ENCODE measurements around the gene KCNQ5.

KCNQ5 gene

DNA sequence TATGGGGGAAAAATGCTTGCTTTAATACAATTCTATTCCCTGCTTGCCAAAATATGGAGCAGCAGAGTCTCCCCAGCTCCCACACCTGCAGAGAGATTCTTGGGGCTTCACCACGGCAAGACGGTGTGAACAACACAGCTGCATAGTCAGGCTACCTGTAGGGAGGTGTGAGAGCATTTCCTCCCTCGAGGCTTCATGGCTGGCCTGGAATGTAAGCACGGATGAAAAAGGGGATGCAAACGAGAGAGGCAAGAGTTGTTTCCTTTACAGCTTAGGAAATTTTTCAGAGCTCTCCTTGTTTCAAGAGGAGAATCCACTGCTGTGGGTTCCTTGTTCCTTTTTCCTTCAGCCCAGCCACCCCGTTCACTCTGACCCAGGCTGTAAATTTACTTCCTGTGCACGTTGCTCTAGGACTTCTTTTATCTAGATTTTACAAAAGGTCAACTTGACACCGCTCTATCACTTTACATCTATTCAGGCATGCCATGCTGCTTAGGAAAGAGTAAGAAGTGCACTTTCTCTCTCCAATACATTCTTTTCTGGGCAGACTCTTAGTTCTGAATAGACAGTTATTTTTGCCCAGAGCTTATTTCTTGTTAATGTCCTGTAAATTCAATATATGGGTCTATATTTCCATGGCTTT, 406.4 kb downstream of the KCNQ5 start:
- Histone ChIP-seq H2AK5ac (ENCODE audit: low read length) (no peak overlapping the region), H2BK5ac (ENCODE audit: low read depth, low read length, poor library complexity) (no peak overlapping the region), H4K8ac (ENCODE audit: low read depth, low read length) (no peak overlapping the region), H3K4me3 (ENCODE audit: low read depth, low read length) (no peak overlapping the region), H3K18ac (ENCODE audit: low read length) (no peak overlapping the region), H3K23ac (ENCODE audit: low read length) (no peak overlapping the region), H3K14ac (ENCODE audit: low read length) (no peak overlapping the region), H3K79me2 (ENCODE audit: control insufficient read depth, insufficient read depth, low read length, poor library complexity) (no peaks in the 10 kb centered on the region), H3K9ac (ENCODE audit: low read length) (no peak overlapping the region), H3K4me2 (ENCODE audit: low read length) (peak overlapping the region; percentile 24), H3K27me3 (ENCODE audit: insufficient read depth, low read length) (no peaks in the 10 kb centered on the region), H3K36me3 (ENCODE audit: control insufficient read depth in 1 of 2, insufficient read depth in 2 of 2, low read length in 2 of 2) (no peaks in the 10 kb centered on the region), H3K27ac (ENCODE audit: low read depth, low read length) (no peak overlapping the region), H3K9me3 (ENCODE audit: insufficient read depth, low read depth, low read length) (no peaks in the 10 kb centered on the region), H4K12ac (ENCODE audit: low read depth, low read length) (no peak overlapping the region), H4K91ac (ENCODE audit: low read depth, low read length) (no peak overlapping the region), H2BK120ac (ENCODE audit: insufficient read depth, low read length, poor library complexity) (no peak overlapping the region), H3K4ac (ENCODE audit: low read depth, low read length) (no peak overlapping the region), H2AFZ (ENCODE audit: insufficient read depth, low read length, poor library complexity) (no peak overlapping the region), H2BK12ac (ENCODE audit: low read length) (no peak overlapping the region), H3K79me1 (ENCODE audit: low read length) (no peaks in the 10 kb centered on the region), H3K4me1 (ENCODE audit: control insufficient read depth in 1 of 2, insufficient read depth in 2 of 2, low read length in 2 of 2) (peaks cover 0 to 4% of the 10 kb centered on the region in 2 experiments)
- no peak for DNase-seq
- no CpG with 5 or more reads among the region's 8 CpGs for whole genome bisulfite sequencing (ENCODE audit: extremely low coverage, insufficient coverage, insufficient read length)

- no peaks in the 10 kb centered on the region for H3K79me2 ChIP-seq (ENCODE audit: control insufficient read depth, insufficient read depth, low read length, poor library complexity)
- no peak overlapping the region for H3K23ac ChIP-seq (ENCODE audit: low read length)
- H2AK5ac ChIP-seq (ENCODE audit: low read length): no peak overlapping the region
- H2BK12ac ChIP-seq (ENCODE audit: low read length): no peak overlapping the region
- no peak overlapping the region for H3K4me3 ChIP-seq (ENCODE audit: low read depth, low read length)
- H3K4ac ChIP-seq (ENCODE audit: low read depth, low read length): no peak overlapping the region
- H2BK120ac ChIP-seq (ENCODE audit: insufficient read depth, low read length, poor library complexity): no peak overlapping the region
- H3K27me3 ChIP-seq (ENCODE audit: insufficient read depth, low read length): no peaks in the 10 kb centered on the region
- H3K9ac ChIP-seq (ENCODE audit: low read length): no peak overlapping the region
- no peaks in the 10 kb centered on the region for H3K79me1 ChIP-seq (ENCODE audit: low read length)
- no peak overlapping the region for H3K14ac ChIP-seq (ENCODE audit: low read length)
- H3K27ac ChIP-seq (ENCODE audit: low read depth, low read length): no peak overlapping the region
- no peak overlapping the region for H3K18ac ChIP-seq (ENCODE audit: low read length)
- WGBS (ENCODE audit: extremely low coverage, insufficient coverage, insufficient read length): no CpG with 5 or more reads among the region's 2 CpGs
- no peak overlapping the region for H3K4me2 ChIP-seq (ENCODE audit: low read length)
- DNase-seq: no peak
- no peaks in the 10 kb centered on the region for H3K36me3 ChIP-seq (ENCODE audit: control insufficient read depth in 1 of 2, insufficient read depth in 2 of 2, low read length in 2 of 2)
- no peak overlapping the region for H2AFZ ChIP-seq (ENCODE audit: insufficient read depth, low read length, poor library complexity)
- H4K91ac ChIP-seq (ENCODE audit: low read depth, low read length): no peak overlapping the region
- no peaks in the 10 kb centered on the region for H3K9me3 ChIP-seq (ENCODE audit: insufficient read depth, low read depth, low read length)
- H3K4me1 ChIP-seq (ENCODE audit: control insufficient read depth in 1 of 2, insufficient read depth in 2 of 2, low read length in 2 of 2): peaks cover 0 to 4% of the 10 kb centered on the region in 2 experiments
- H4K12ac ChIP-seq (ENCODE audit: low read depth, low read length): no peak overlapping the region
- no peak overlapping the region for H4K8ac ChIP-seq (ENCODE audit: low read depth, low read length)
- H2BK5ac ChIP-seq (ENCODE audit: low read depth, low read length, poor library complexity): no peak overlapping the region
Observed at GRCh38 chr6:73028893-73029450, 407.1 kb downstream of the KCNQ5 start.

DNA sequence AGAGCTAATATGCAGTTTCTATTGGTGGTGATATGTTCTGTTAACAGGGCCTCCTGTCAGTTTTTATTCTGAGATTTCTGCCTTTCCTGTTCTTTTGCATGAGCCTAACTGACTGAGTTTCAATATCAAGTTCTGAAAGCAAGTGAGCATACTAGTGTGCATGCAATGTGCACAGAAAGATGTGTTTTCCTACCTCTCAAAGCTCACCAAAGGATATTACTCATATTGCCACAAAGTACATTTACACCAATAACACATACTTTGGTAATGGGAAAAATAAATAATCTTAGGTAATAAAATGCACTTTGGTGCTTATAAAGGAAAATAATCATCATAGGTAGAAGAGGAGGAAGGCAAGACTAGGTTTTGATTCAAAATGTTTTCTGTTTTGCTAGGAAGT, 408.4 kb downstream of the KCNQ5 start:
- Histone ChIP-seq H3K4me1 (ENCODE audit: control insufficient read depth in 1 of 2, insufficient read depth in 2 of 2, low read length in 2 of 2) (peaks cover 0 to 4% of the 10 kb centered on the region in 2 experiments), H2BK120ac (ENCODE audit: insufficient read depth, low read length, poor library complexity) (no peak overlapping the region), H3K4ac (ENCODE audit: low read depth, low read length) (no peak overlapping the region), H2AFZ (ENCODE audit: insufficient read depth, low read length, poor library complexity) (no peak overlapping the region), H3K27ac (ENCODE audit: low read depth, low read length) (no peak overlapping the region), H3K9ac (ENCODE audit: low read length) (no peak overlapping the region), H4K91ac (ENCODE audit: low read depth, low read length) (no peak overlapping the region), H4K12ac (ENCODE audit: low read depth, low read length) (no peak overlapping the region), H3K23ac (ENCODE audit: low read length) (no peak overlapping the region), H3K79me1 (ENCODE audit: low read length) (no peaks in the 10 kb centered on the region), H3K4me3 (ENCODE audit: low read depth, low read length) (no peak overlapping the region), H4K8ac (ENCODE audit: low read depth, low read length) (no peak overlapping the region), H3K9me3 (ENCODE audit: insufficient read depth, low read depth, low read length) (no peaks in the 10 kb centered on the region), H3K4me2 (ENCODE audit: low read length) (no peak overlapping the region), H3K27me3 (ENCODE audit: insufficient read depth, low read length) (no peaks in the 10 kb centered on the region), H2BK12ac (ENCODE audit: low read length) (no peak overlapping the region), H3K14ac (ENCODE audit: low read length) (no peak overlapping the region), H3K18ac (ENCODE audit: low read length) (no peak overlapping the region), H2BK5ac (ENCODE audit: low read depth, low read length, poor library complexity) (no peak overlapping the region), H2AK5ac (ENCODE audit: low read length) (no peak overlapping the region), H3K36me3 (ENCODE audit: control insufficient read depth in 1 of 2, insufficient read depth in 2 of 2, low read length in 2 of 2) (no peaks in the 10 kb centered on the region), H3K79me2 (ENCODE audit: control insufficient read depth, insufficient read depth, low read length, poor library complexity) (no peaks in the 10 kb centered on the region)
- no peak for DNase-seq

DNA sequence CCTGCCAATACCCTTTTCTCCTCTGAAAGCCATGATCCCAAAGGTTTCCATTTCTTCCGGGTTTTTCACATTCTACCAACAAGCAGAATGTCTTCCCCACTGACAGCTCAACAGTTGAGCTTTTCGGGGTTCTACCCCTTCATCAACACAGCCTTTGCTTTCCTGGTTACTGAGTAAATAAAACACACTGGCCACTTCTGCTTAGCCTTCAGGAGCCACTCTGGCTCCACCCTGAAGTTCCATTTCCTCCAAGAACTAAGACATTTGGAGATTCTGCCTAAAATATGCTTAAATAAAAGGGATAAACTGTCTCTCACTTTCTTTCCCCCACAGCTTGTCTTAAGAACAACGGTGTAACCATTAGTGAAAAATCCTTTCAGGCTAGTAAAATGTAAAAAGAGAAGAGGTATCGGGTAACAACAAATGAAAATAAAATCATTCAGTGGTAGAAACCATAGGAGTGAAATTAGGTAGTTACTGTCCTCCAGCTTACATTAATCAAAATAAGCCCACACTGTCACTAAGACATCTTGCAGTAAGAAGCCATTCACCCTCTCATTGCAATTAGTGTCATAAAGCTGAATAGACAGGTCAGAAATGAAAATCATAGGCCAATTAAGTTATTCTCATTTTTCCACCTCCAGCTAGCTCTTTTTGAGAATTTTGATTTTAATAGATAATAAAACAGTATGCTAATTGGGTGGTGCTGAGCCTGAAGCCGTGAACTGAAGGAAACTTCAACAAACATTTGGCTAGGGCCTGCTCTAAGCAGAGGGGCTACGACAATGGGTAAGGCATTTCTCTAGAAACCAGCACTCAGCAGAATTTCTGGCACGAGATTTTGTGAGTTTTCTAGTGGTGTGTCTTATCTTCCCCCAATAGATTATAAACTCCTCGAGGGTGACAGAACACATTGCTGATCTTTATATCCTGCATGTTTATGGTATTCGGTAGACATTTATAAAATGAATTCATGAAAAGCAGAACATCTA, 409.2 kb downstream of the KCNQ5 start:
- no peak overlapping the region for H4K8ac ChIP-seq (ENCODE audit: low read depth, low read length)
- H2AK5ac ChIP-seq (ENCODE audit: low read length): no peak overlapping the region
- no peaks in the 10 kb centered on the region for H3K79me2 ChIP-seq (ENCODE audit: control insufficient read depth, insufficient read depth, low read length, poor library complexity)
- H3K27ac ChIP-seq (ENCODE audit: low read depth, low read length): no peak overlapping the region
- H3K9ac ChIP-seq (ENCODE audit: low read length): no peak overlapping the region
- no peak overlapping the region for H2BK12ac ChIP-seq (ENCODE audit: low read length)
- no peaks in the 10 kb centered on the region for H3K27me3 ChIP-seq (ENCODE audit: insufficient read depth, low read length)
- H4K12ac ChIP-seq (ENCODE audit: low read depth, low read length): no peak overlapping the region
- no peak overlapping the region for H3K4me2 ChIP-seq (ENCODE audit: low read length)
- no peaks in the 10 kb centered on the region for H3K9me3 ChIP-seq (ENCODE audit: insufficient read depth, low read depth, low read length)
- no peak overlapping the region for H2AFZ ChIP-seq (ENCODE audit: insufficient read depth, low read length, poor library complexity)
- no peak for DNase-seq
- no peak overlapping the region for H3K4ac ChIP-seq (ENCODE audit: low read depth, low read length)
- H3K4me1 ChIP-seq (ENCODE audit: control insufficient read depth in 1 of 2, insufficient read depth in 2 of 2, low read length in 2 of 2): peaks cover 0 to 4% of the 10 kb centered on the region in 2 experiments
- no peak overlapping the region for H3K4me3 ChIP-seq (ENCODE audit: low read depth, low read length)
- no peak overlapping the region for H2BK120ac ChIP-seq (ENCODE audit: insufficient read depth, low read length, poor library complexity)
- H3K36me3 ChIP-seq (ENCODE audit: control insufficient read depth in 1 of 2, insufficient read depth in 2 of 2, low read length in 2 of 2): no peaks in the 10 kb centered on the region
- H2BK5ac ChIP-seq (ENCODE audit: low read depth, low read length, poor library complexity): no peak overlapping the region
- H3K14ac ChIP-seq (ENCODE audit: low read length): no peak overlapping the region
- H3K79me1 ChIP-seq (ENCODE audit: low read length): no peaks in the 10 kb centered on the region
- WGBS (ENCODE audit: extremely low coverage, insufficient coverage, insufficient read length): no CpG with 5 or more reads among the region's 9 CpGs
- no peak overlapping the region for H3K18ac ChIP-seq (ENCODE audit: low read length)
- no peak overlapping the region for H4K91ac ChIP-seq (ENCODE audit: low read depth, low read length)
- H3K23ac ChIP-seq (ENCODE audit: low read length): no peak overlapping the region
